GM12878 (cell line): ENCODE results near the gene STARD10. TPM values are rescaled to one million over a fixed set of nuclear protein-coding genes. Genes with fewer than 3 reads are reported as not detected.

Source experiments
- ATAC-seq: fragments of 200-7000 bp; cut with Tn5 transposase; 3 replicates; pipeline ENCODE4 v1.9.1; 2020; ENCODE audit warnings: mild to moderate bottlenecking, moderate library complexity
- BruUV-seq: library from RNA; stranded (reverse); fragments of 400-500 nt; replicated peaks from 2 replicates; lab custom pipeline; 2021; lab: Mats Ljungman, UMichigan
- CTCF ChIA-PET: fragments of 300-600 bp; sonication (Branson Sonifier 250); formaldehyde crosslinking; extraction: SDS; loops from one replicate; lab custom pipeline; 2021; ENCODE audit warnings: inconsistent platforms; lab: Yijun Ruan, JAX
- POLR2A ChIA-PET: fragments of 350-600 bp; formaldehyde crosslinking; extraction: SDS; loops from one replicate; lab custom pipeline; 2021; ENCODE audit warnings: inconsistent platforms; lab: Charles Lee
- RAD21 ChIA-PET: fragments of 300-600 bp; sonication (Branson Sonifier 250); formaldehyde crosslinking; loops from one replicate; lab custom pipeline; 2023; ENCODE audit warnings: antibody characterized with exemption; ENCODE audit not compliant: unreplicated experiment; lab: Charles Lee
- SMC1A ChIA-PET: fragments of 300-600 bp; sonication (Branson Sonifier 250); formaldehyde crosslinking; loops from one replicate; lab custom pipeline; 2023; ENCODE audit not compliant: unreplicated experiment, uncharacterized antibody; lab: Charles Lee
- DNase-seq: peaks from one replicate; pipeline ENCODE4 v3.0.0-alpha.2; 2011; ENCODE audit warnings: low read depth, low spot score
- FAIRE-seq: peaks from 3 replicates; lab custom pipeline; 2011; peaks lifted over from hg19 to GRCh38; lab: Jason Lieb, UNC
- H2AFZ ChIP-seq: 2 replicates; pipeline ENCODE4 v1.6.0; 2011; ENCODE audit warnings: low read depth, low read length, control low read depth; ENCODE audit not compliant: control insufficient read depth
- H3K27ac ChIP-seq: 2 replicates; pipeline ENCODE4 v1.5.1; 2011; ENCODE audit warnings: control low read depth; ENCODE audit not compliant: control insufficient read depth, insufficient read depth
- H3K27me3 ChIP-seq, 2 experiments: replicated peaks in 1 of 2; 2 replicates each; pipeline versions ENCODE4 v1.6.0 to v1.6.1; 2011; ENCODE audit warnings: low read length in 1 of 2; ENCODE audit not compliant: control insufficient read depth in 2 of 2, insufficient read depth in 2 of 2
- H3K36me3 ChIP-seq, 2 experiments: 2 replicates each; pipeline ENCODE4 v1.5.1; 2011; ENCODE audit warnings: low read length in 1 of 2; ENCODE audit not compliant: control insufficient read depth in 2 of 2, insufficient read depth in 2 of 2
- H3K4me1 ChIP-seq: 2 replicates; pipeline ENCODE4 v1.6.1; 2011; ENCODE audit warnings: mild to moderate bottlenecking, low read length, moderate library complexity, mixed read lengths; ENCODE audit not compliant: control insufficient read depth, insufficient read depth
- H3K4me2 ChIP-seq: 2 replicates; pipeline ENCODE4 v1.6.0; 2011; ENCODE audit warnings: control low read depth; ENCODE audit not compliant: control insufficient read depth, insufficient read depth
- H3K4me3 ChIP-seq: fragments of 200-600 bp; sonication (generic); 2 replicates; pipeline ENCODE4 v1.5.1; 2016
- H3K79me2 ChIP-seq: 2 replicates; pipeline ENCODE4 v1.6.0; 2011; ENCODE audit warnings: low read length; ENCODE audit not compliant: control insufficient read depth, insufficient read depth
- H3K9ac ChIP-seq: 2 replicates; pipeline ENCODE4 v1.8.0; 2011; ENCODE audit warnings: low read length, control low read depth, mixed read lengths; ENCODE audit not compliant: control insufficient read depth, insufficient read depth
- H3K9me3 ChIP-seq: replicated peaks from 3 replicates; pipeline ENCODE4 v1.5.1; 2011; ENCODE audit warnings: mild to moderate bottlenecking, low read length; ENCODE audit not compliant: control insufficient read depth, insufficient read depth
- H4K20me1 ChIP-seq: 2 replicates; pipeline ENCODE4 v1.6.0; 2011; ENCODE audit not compliant: control insufficient read depth, insufficient read depth
- ETV6 ChIP-seq, 2 experiments: fragments of 450-650 bp in 1 of 2; IDR thresholded peaks in 1 of 2; conservative IDR thresholded peaks in 1 of 2; 2 replicates each; pipeline ENCODE4 v1.6.1; 2014; ENCODE audit warnings: antibody characterized with exemption in 1 of 2, borderline replicate concordance in 1 of 2, low read depth in 1 of 2, mild to moderate bottlenecking in 1 of 2, moderate library complexity in 1 of 2
- ZNF622 ChIP-seq: fragments of 450-650 bp; IDR thresholded peaks from 2 replicates; pipeline ENCODE4 v1.6.1; 2017; ENCODE audit warnings: mild to moderate bottlenecking, inconsistent platforms
- WGBS: methylation state at CpG from one replicate; pipeline ENCODE4 v1.1.6; 2016; ENCODE audit warnings: low lambda C conversion rate; ENCODE audit not compliant: insufficient replicate concordance, insufficient coverage; ENCODE audit errors: missing lambda C conversion rate; 5-methylcytosine and 5-hydroxymethylcytosine counted together
- in situ Hi-C: fragments of 300-500 bp; cut with MboI; formaldehyde crosslinking; loops from 9 replicates; pipeline ENCODE4 v1.14.3; 2018; ENCODE audit warnings: mixed read lengths
- intact Hi-C: fragments of 100-400 bp; cut with micrococcal nuclease; formaldehyde crosslinking; loops from one replicate; pipeline ENCODE4 v1.14.2; 2022; ENCODE audit not compliant: unreplicated experiment
- polyA plus RNA-seq, 11 experiments: library from polyadenylated mRNA; depleted of rRNA in 4 of 11; unstranded in 6 of 11; stranded (reverse) in 5 of 11; fragments of >200 nt; fragmentation: Nextera tagmentation in 4 of 11; fragmentation: Illumina TruSeq in 1 of 11; extraction: Ambion mirVana in 4 of 11; extraction: Trizol in 1 of 11; gene quantifications; 1 replicate in 1 of 11; 2 replicates in 10 of 11; pipeline versions ENCODE4 v1.2.1 to v1.2.3, GENCODE V29; 2011 to 2016; ENCODE audit warnings: inconsistent platforms in 2 of 11, missing spikeins in 2 of 11, low read depth in 1 of 11
- total RNA-seq, 4 experiments: library from RNA; depleted of rRNA in 3 of 4; stranded (reverse); fragments of >200 nt in 3 of 4; fragmentation: Illumina TruSeq in 1 of 4; extraction: Trizol in 1 of 4; gene quantifications; 2 replicates each; pipeline versions ENCODE4 v1.2.1 to v1.2.3, GENCODE V29; 2013 to 2021
- TF ChIP-seq, protein P1 (sequence below), 3 experiments: IDR thresholded peaks in 2 of 3; conservative IDR thresholded peaks in 1 of 3; 2 replicates each; pipeline ENCODE4 v1.5.1; 2011; ENCODE audit warnings: low read depth in 3 of 3, low read length in 3 of 3, mild to moderate bottlenecking in 3 of 3, control low read depth in 2 of 3, moderate library complexity in 2 of 3, inconsistent platforms in 1 of 3, mixed read lengths in 1 of 3; ENCODE audit not compliant: control insufficient read depth in 2 of 3, insufficient read depth in 1 of 3; ENCODE audit errors: extremely low read depth in 1 of 3

STARD10 gene
- total and polyA plus RNA-seq, 10 of the 15 experiments (the other 5 are each of a cell fraction or from before 2014, with no cell fraction given): 0.15 to 43.2 (median 23.1) TPM

DNA sequence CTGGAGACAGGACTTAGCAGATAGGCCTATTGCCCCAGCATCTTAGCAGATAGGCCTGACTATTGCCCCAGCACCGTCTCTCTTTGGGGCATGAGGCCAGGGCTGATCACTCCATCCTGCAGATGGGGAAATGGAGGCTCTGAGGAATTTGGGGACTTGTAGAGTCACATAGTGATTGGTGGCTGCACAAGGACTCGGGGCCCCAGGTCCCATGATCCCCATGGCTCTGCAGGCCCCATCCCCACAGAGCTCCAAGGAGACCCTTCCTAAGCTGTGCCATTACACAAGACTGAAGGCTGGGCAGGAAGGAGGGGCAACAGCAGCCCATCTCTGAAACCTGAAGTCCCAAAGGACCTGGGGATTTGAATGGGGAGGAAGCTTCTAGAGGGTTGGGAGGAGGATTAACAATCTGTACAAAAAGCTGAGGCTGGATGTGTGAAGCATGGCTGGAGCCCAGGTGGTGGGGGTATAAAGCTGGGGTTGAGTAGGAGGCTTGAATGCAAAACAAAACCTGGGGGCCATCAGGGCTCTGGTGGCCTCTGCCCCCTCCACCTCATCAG lies 43.2 kb downstream of the STARD10 start (continued):
- TF ChIP-seq, protein P1, sequence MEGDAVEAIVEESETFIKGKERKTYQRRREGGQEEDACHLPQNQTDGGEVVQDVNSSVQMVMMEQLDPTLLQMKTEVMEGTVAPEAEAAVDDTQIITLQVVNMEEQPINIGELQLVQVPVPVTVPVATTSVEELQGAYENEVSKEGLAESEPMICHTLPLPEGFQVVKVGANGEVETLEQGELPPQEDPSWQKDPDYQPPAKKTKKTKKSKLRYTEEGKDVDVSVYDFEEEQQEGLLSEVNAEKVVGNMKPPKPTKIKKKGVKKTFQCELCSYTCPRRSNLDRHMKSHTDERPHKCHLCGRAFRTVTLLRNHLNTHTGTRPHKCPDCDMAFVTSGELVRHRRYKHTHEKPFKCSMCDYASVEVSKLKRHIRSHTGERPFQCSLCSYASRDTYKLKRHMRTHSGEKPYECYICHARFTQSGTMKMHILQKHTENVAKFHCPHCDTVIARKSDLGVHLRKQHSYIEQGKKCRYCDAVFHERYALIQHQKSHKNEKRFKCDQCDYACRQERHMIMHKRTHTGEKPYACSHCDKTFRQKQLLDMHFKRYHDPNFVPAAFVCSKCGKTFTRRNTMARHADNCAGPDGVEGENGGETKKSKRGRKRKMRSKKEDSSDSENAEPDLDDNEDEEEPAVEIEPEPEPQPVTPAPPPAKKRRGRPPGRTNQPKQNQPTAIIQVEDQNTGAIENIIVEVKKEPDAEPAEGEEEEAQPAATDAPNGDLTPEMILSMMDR (IDR thresholded peaks at IDR 0.05 in 2 of 3, conservative IDR thresholded peaks at IDR 0.05 in 1 of 3; ENCODE audit: control insufficient read depth in 2 of 3, extremely low read depth in 1 of 3, insufficient read depth in 1 of 3, low read depth in 3 of 3, low read length in 3 of 3): no peak
- TF ChIP-seq, all 136 proteins: peak for 0

GRCh38 chr11:72750086-72750485 lies 43.8 kb downstream of the STARD10 start:
- TF ChIP-seq ZNF622 (no peak), ETV6 (conservative IDR thresholded peaks at IDR 0.05 in 1 of 2, IDR thresholded peaks at IDR 0.05 in 1 of 2; ENCODE audit: borderline replicate concordance in 1 of 2, low read depth in 1 of 2) (no peak)
- TF ChIP-seq, all 136 proteins: peak for 0
- intact Hi-C loops (no loop called here), in situ Hi-C loops (no loop called here)
- RAD21 ChIA-PET: interaction anchor here (1.0 to 2.7 kb wide), 4 partner anchors 10 to 44 kb away, joined by 4 to 13 read pairs (median 10); partner anchors contain the start of gene STARD10
- Histone ChIP-seq H3K27me3 (no peaks in the 10 kb centered on the region), H3K36me3 (peaks cover 0 to 3% of the 10 kb centered on the region in 2 experiments; a peak in 2 of 4 replicates), H3K79me2 (peaks cover 59% of the 10 kb centered on the region), H3K4me3 (peak overlapping the region; percentile 99; the same call in 1 of the 2 replicates), H3K9me3 (no peaks in the 10 kb centered on the region), H3K4me2 (peak overlapping the region; percentile 98), H4K20me1 (no peaks in the 10 kb centered on the region), H3K9ac (no peak overlapping the region), H2AFZ (no peak overlapping the region), H3K4me1 (peaks cover 49% of the 10 kb centered on the region), H3K27ac (0 out of 2 replicates have a peak overlapping the region, but pooled peaks have one; percentile 20)
- BruUV-seq: no TSS peak
- ATAC-seq (no peak), DNase-seq (no peak), FAIRE-seq (no peak)
- CTCF ChIA-PET: interaction anchor here (0.8 to 3.0 kb wide), 6 partner anchors 10 to 44 kb away, joined by 3 to 21 read pairs (median 4); partner anchors contain the start of gene STARD10
- SMC1A ChIA-PET: interaction anchor here (1.3 to 5.5 kb wide), 6 partner anchors 10 to 44 kb away, joined by 3 to 30 read pairs (median 6); partner anchors contain the start of gene STARD10
- POLR2A ChIA-PET: interaction anchor here (0.5 to 2.7 kb wide), 6 partner anchors 10 to 66 kb away, joined by 3 to 24 read pairs (median 4); no protein-coding TSS in a partner anchor
- WGBS: over 99% methylated on average over 9 of the region's 9 CpGs
